Activated naive CD8-positive, alpha-beta T cell treated with anti-CD3 and anti-CD28 coated beads, Interleukin-2, amount 50 U/mL, for 16 hours (primary cell): ENCODE measurements around the gene PLPP4.

Experiments used
- DNase-seq: peaks from one replicate; pipeline ENCODE4 v3.0.0-alpha.2; 2020; ENCODE audit warnings: low read depth, low spot score

PLPP4 gene

GRCh38 chr10:120575411-120575810 lies 118.4 kb downstream of the PLPP4 start:
- DNase-seq: no peak

- no peak for DNase-seq
Observed at GRCh38 chr10:120578134-120578533, 121.1 kb downstream of the PLPP4 start.

GRCh38 chr10:120578890-120579289 lies 121.9 kb downstream of the PLPP4 start:
- DNase-seq: no peak

- no peak for DNase-seq
Observed at GRCh38 chr10:120580918-120581895, 124.2 kb downstream of the PLPP4 start.

- no peak for DNase-seq
Observed at GRCh38 chr10:120582753-120583152, 125.7 kb downstream of the PLPP4 start.

GRCh38 chr10:120583424-120584108 lies 126.5 kb downstream of the PLPP4 start:
- DNase-seq: no peak

- DNase-seq: no peak
Observed at GRCh38 chr10:120584786-120585185, 127.8 kb downstream of the PLPP4 start.

- DNase-seq: no peak
Observed at GRCh38 chr10:120586471-120586872, 129.4 kb downstream of the PLPP4 start.

GRCh38 chr10:120587061-120587460 lies 130.0 kb downstream of the PLPP4 start:
- no peak for DNase-seq

- DNase-seq: no peak
Observed at GRCh38 chr10:120588311-120588710, 131.3 kb downstream of the PLPP4 start.

- no peak for DNase-seq
Observed at GRCh38 chr10:120593693-120594092, 136.7 kb downstream of the PLPP4 start.

GRCh38 chr10:120597902-120598301 lies 140.9 kb downstream of the PLPP4 start:
- DNase-seq: no peak

- DNase-seq: no peak
Observed at GRCh38 chr10:120598386-120598785, 141.4 kb downstream of the PLPP4 start.

- DNase-seq: no peak
Observed at GRCh38 chr10:120599200-120599724, 142.2 kb downstream of the PLPP4 start.

GRCh38 chr10:120600871-120601649 lies 144.0 kb downstream of the PLPP4 start:
- DNase-seq: no peak

GRCh38 chr10:120601999-120602398 lies 145.0 kb downstream of the PLPP4 start:
- DNase-seq: no peak

GRCh38 chr10:120605410-120605809 lies 148.4 kb downstream of the PLPP4 start:
- DNase-seq: no peak

GRCh38 chr10:120606051-120606764 lies 149.2 kb downstream of the PLPP4 start:
- DNase-seq: no peak

GRCh38 chr10:120607016-120607709 lies 150.1 kb downstream of the PLPP4 start:
- no peak for DNase-seq
